Astrocyte of the cerebellum (primary cell): ENCODE measurements around the gene KICS2.

Experiments used
- DNase-seq: peaks from one replicate; pipeline ENCODE4 v3.0.0-alpha.2; 2011; ENCODE audit warnings: low read depth
- H3K4me3 ChIP-seq: 2 replicates; pipeline ENCODE4 v1.5.1; 2011; ENCODE audit warnings: mild to moderate bottlenecking, low read depth, low read length, moderate library complexity
- in situ Hi-C: cut with HindIII; loops from 2 replicates; pipeline ENCODE4 v1.10.0; 2017; ENCODE audit warnings: low sequenced_read_pairs
- TF ChIP-seq, protein P1 (sequence below): IDR thresholded peaks from 2 replicates; pipeline ENCODE4 v1.5.1; 2012; ENCODE audit warnings: low read length, low read depth, moderate library complexity, mild to moderate bottlenecking; ENCODE audit errors: missing control alignments

Gene KICS2

DNA sequence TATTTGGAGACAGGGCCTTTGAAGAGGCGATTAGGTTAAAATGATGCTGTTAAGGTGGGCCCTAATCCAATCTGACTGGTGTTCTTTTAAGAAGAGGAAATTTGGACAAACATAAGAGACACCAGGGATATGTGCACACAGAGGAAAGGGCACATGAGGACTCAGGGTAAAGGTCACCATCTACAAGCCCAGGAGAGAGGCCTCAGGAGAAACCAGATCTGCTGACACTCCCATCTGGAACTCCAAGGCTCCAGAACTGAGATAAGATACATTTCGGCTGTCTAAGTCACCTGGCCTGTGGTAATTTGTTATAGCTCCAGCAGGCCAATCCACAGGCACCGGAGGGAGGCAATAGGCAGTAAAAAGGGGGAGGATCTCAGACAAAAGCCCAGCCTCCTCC is 48.6 kb downstream of the KICS2 start:
- TF ChIP-seq, protein P1, sequence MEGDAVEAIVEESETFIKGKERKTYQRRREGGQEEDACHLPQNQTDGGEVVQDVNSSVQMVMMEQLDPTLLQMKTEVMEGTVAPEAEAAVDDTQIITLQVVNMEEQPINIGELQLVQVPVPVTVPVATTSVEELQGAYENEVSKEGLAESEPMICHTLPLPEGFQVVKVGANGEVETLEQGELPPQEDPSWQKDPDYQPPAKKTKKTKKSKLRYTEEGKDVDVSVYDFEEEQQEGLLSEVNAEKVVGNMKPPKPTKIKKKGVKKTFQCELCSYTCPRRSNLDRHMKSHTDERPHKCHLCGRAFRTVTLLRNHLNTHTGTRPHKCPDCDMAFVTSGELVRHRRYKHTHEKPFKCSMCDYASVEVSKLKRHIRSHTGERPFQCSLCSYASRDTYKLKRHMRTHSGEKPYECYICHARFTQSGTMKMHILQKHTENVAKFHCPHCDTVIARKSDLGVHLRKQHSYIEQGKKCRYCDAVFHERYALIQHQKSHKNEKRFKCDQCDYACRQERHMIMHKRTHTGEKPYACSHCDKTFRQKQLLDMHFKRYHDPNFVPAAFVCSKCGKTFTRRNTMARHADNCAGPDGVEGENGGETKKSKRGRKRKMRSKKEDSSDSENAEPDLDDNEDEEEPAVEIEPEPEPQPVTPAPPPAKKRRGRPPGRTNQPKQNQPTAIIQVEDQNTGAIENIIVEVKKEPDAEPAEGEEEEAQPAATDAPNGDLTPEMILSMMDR, result no peak
- in situ Hi-C loops, result no loop called here
- H3K4me3 ChIP-seq, result no peak overlapping the region
- no peak for DNase-seq
